BLaER1 treated with 17β-estradiol and CSF1 and Interleukin-3, amounts not matched to agents 10 nM and 100 nM (cell line): Measurements from ENCODE around the gene ASXL2.

Experiments
- H3K27ac ChIP-seq, 11 experiments: shearing (Covaris generic); formaldehyde crosslinking; 2 replicates each; pipeline ENCODE4 v1.8.1; 2022
- H3K27me3 ChIP-seq, 11 experiments: shearing (Covaris generic); formaldehyde crosslinking; 2 replicates each; pipeline ENCODE4 v1.8.1; 2022
- H3K36me3 ChIP-seq, 11 experiments: shearing (Covaris generic); formaldehyde crosslinking; 2 replicates each; pipeline ENCODE4 v1.8.1; 2022
- H3K4me1 ChIP-seq, 10 experiments: shearing (Covaris generic); formaldehyde crosslinking; 2 replicates each; pipeline ENCODE4 v1.8.1; 2022
- H3K4me2 ChIP-seq, 11 experiments: shearing (Covaris generic); formaldehyde crosslinking; 2 replicates each; pipeline ENCODE4 v1.8.1; 2022
- H3K4me3 ChIP-seq, 10 experiments: shearing (Covaris generic); formaldehyde crosslinking; 2 replicates each; pipeline ENCODE4 v1.8.1; 2022
- H3K9ac ChIP-seq, 11 experiments: shearing (Covaris generic); formaldehyde crosslinking; 2 replicates each; pipeline ENCODE4 v1.8.1; 2022
- H3K9me3 ChIP-seq, 11 experiments: shearing (Covaris generic); formaldehyde crosslinking; replicated peaks in 1 of 11; 2 replicates each; pipeline ENCODE4 v1.8.1; 2022
- H4K20me1 ChIP-seq, 11 experiments: shearing (Covaris generic); formaldehyde crosslinking; 2 replicates each; pipeline ENCODE4 v1.8.1; 2022
- Cebpa-rat ChIP-seq, 11 experiments: shearing (Covaris generic); IDR thresholded peaks; 2 replicates each; pipeline ENCODE4 v1.8.1; 2022

Gene ASXL2

DNA sequence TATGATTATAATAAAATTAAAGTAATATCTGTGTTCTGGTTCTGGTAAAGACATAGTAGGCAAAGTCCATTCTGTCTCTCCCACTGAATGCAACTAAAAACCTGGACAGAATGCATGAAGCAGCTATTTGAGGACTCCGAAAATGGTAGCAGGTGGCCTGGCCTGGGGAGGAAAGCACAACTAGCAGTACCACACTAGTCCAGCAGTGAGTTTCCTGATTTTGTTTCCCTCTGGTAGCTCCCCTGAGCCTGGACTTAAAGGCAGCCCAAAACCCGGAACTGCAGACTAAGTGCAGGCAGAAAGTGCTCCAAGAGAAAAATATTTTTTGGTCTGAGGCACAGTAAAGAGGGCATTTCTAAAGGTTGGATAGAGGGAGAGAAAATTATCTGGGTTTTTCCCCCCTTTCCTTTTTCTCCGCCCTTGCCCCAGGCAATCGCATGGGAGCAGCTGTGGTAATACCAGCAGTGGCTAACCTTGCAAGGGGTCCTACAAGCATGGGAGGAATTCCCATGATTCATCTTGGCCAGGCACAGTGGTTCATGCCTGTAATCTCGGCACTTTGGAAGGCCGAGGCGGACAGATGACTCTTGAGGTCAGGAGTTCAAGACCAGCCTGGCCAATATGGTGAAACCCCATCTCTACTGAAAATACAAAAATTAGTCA is 32.3 kb downstream of the ASXL2 start:
- H3K9ac ChIP-seq = no peak overlapping the region
- no peak for TF ChIP-seq Cebpa-rat (IDR thresholded peaks at IDR 0.05)

DNA sequence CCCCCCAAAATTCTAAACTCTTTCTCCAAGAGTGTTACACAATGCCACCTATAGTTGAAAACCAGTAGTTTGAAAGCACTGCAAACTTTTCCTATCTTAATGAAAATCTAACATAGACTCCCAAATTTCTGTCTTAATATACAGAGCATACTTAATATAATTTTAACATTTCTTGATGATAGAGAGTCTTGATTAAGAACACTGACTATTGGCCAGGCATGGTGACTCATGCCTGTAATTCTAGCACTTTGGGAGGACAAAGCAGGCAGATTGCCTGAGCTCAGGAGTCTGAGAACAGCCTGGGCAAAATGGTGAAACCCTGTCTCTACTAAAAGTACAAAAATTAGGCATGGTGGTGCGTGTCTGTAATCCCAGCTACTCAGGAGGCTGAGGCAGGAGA is 34.2 kb downstream of the ASXL2 start:
- peaks cover 0 to 15% (median 5%) of the 10 kb centered on the region in 11 experiments; a peak in 10 of 22 replicates for H3K9me3 ChIP-seq
- peaks cover 52 to 96% (median 78%) of the 10 kb centered on the region in 11 experiments for H3K36me3 ChIP-seq
- no peak for TF ChIP-seq Cebpa-rat (IDR thresholded peaks at IDR 0.05)
- no peak overlapping the region for H3K9ac ChIP-seq
- peaks cover 0 to 6% (median 0%) of the 10 kb centered on the region in 10 experiments; a peak in 2 of 20 replicates for H3K4me1 ChIP-seq
- no peak overlapping the region for H3K27ac ChIP-seq
- no peak overlapping the region for H3K4me2 ChIP-seq
- H3K27me3 ChIP-seq = no peaks in the 10 kb centered on the region
- peaks cover 0 to 87% (median 35%) of the 10 kb centered on the region in 11 experiments; a peak in 17 of 22 replicates for H4K20me1 ChIP-seq
- no peak overlapping the region for H3K4me3 ChIP-seq

More for the DNA sequence above, 32.3 kb downstream of the ASXL2 start:
- peaks cover 0 to 15% (median 5%) of the 10 kb centered on the region in 11 experiments; a peak in 10 of 22 replicates for H3K9me3 ChIP-seq
- H3K4me2 ChIP-seq = no peak overlapping the region
- peaks cover 0 to 86% (median 31%) of the 10 kb centered on the region in 11 experiments; a peak in 17 of 22 replicates for H4K20me1 ChIP-seq
- no peak overlapping the region for H3K27ac ChIP-seq
- H3K36me3 ChIP-seq = peaks cover 44 to 83% (median 71%) of the 10 kb centered on the region in 11 experiments
- H3K4me3 ChIP-seq = no peak overlapping the region
- no peaks in the 10 kb centered on the region for H3K27me3 ChIP-seq
- peaks cover 4 to 13% (median 5%) of the 10 kb centered on the region in 10 experiments; a peak in 16 of 20 replicates for H3K4me1 ChIP-seq

DNA sequence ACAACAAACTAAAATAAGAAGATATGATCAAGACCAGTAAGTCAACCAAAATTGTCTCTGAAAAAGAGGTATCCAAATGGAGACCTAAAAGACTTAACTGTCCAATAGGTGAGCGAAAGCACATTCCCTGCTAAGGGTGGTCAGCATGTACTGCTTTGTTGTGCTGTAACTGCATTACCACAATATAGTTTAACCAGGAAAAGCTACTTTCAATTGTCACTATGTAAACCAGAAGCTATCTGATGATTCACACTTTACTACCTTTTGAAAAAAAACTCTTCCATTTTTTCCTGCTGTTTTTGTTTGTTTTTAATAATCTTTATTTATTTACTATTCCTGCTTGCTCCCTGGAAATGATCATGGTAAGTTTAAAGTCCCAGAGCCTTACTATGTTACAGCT is 36.1 kb downstream of the ASXL2 start:
- no peak for TF ChIP-seq Cebpa-rat (IDR thresholded peaks at IDR 0.05)
- H3K9me3 ChIP-seq = peaks cover 0 to 3% (median 0%) of the 10 kb centered on the region in 11 experiments; a peak in 8 of 22 replicates
- H3K27ac ChIP-seq = no peak overlapping the region
- peaks cover 6 to 90% (median 49%) of the 10 kb centered on the region in 11 experiments; a peak in 18 of 22 replicates for H4K20me1 ChIP-seq
- H3K9ac ChIP-seq = no peak overlapping the region
- H3K4me3 ChIP-seq = no peak overlapping the region
- peaks cover 59 to 98% (median 81%) of the 10 kb centered on the region in 11 experiments for H3K36me3 ChIP-seq
- peaks cover 0 to 6% (median 0%) of the 10 kb centered on the region in 10 experiments; a peak in 2 of 20 replicates for H3K4me1 ChIP-seq
- H3K27me3 ChIP-seq = no peaks in the 10 kb centered on the region
- no peak overlapping the region for H3K4me2 ChIP-seq

DNA sequence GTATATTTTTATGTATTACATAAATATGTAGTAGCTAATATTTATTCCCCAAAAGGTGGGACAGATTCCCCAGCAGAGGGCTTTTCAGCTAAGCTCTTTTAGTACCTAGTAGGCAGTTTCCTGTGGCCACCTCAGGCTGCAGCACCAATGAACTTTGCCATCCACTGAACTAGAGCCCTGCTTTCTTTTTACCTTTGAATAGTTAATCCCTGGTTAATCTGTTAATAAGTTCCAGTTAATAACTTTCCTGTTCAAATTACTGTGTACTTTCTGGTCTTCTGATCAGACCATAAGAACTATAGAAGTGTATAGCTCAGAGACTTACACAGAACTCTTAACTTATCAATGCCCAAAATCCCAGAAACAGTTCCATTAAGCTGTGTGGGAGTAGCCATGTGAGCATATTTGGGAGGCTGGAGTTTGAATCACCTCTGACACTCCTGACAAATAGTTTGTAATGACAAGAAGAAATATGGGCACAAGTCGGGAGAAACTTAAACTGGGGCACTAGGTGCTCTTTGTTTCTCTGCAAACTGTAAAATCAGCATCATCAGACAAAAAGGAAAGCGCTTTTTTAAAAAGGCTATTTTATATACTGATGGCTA is 40.0 kb downstream of the ASXL2 start:
- Histone ChIP-seq H3K4me1 (no peaks in the 10 kb centered on the region), H3K9me3 (peaks cover 15 to 20% (median 18%) of the 10 kb centered on the region in 11 experiments), H3K27me3 (no peaks in the 10 kb centered on the region), H3K27ac (no peak overlapping the region), H4K20me1 (peaks cover 0 to 85% (median 36%) of the 10 kb centered on the region in 11 experiments; a peak in 17 of 22 replicates), H3K4me3 (no peak overlapping the region), H3K36me3 (peaks cover 62 to 98% (median 74%) of the 10 kb centered on the region in 11 experiments), H3K9ac (no peak overlapping the region), H3K4me2 (no peak overlapping the region)
- TF ChIP-seq Cebpa-rat (IDR thresholded peaks at IDR 0.05) = no peak

DNA sequence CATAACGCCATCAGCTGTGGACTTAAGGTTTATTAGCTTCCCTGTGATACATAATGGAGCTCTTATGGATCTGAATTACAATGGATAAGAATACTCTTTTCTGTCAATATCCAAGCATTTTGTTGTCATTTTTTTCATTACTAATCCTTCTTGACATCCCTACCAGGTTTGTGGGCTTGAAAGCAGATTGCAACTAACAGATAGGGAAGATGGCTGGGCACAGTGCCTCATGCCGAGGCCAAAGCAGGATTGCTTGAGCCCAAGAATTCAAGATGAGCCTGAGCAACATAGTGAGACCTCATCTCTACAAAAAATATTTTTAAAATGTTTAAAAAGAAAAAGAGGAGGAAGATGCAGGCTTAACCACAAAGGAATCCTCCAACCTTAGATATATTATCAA is 42.4 kb downstream of the ASXL2 start:
- Histone ChIP-seq H4K20me1 (peaks cover 0 to 93% (median 29%) of the 10 kb centered on the region in 11 experiments; a peak in 17 of 22 replicates), H3K4me2 (no peak overlapping the region), H3K27me3 (no peaks in the 10 kb centered on the region), H3K4me3 (no peak overlapping the region), H3K4me1 (peaks cover 0 to 9% (median 0%) of the 10 kb centered on the region in 10 experiments; a peak in 1 of 20 replicates), H3K9me3 (peaks cover 24 to 43% (median 39%) of the 10 kb centered on the region in 11 experiments), H3K36me3 (peaks cover 58 to 98% (median 74%) of the 10 kb centered on the region in 11 experiments), H3K27ac (no peak overlapping the region), H3K9ac (no peak overlapping the region)
- no peak for TF ChIP-seq Cebpa-rat (IDR thresholded peaks at IDR 0.05)

DNA sequence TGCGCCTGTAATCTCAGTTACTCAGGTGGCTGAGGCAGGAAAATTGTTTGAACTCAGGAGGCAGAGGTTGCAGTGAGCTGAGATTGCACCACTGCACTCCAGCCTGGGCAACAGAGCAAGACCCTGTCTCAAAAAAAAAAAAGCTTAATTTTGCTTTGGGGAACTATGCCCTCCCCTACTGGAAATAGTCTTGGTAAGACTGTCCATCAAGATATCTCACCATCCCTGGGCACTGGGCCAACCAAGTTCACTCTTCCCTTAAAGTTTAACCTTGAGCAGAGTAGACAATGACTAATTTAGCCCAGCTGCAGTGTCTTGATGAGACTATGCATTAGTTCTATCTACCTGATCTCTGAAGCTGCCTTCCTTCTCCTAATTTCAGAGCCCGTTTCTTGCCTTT is 44.7 kb downstream of the ASXL2 start:
- Histone ChIP-seq H3K4me3 (no peak overlapping the region), H3K36me3 (peaks cover 53 to 92% (median 73%) of the 10 kb centered on the region in 11 experiments), H3K9me3 (peaks cover 24 to 48% (median 42%) of the 10 kb centered on the region in 11 experiments), H4K20me1 (peaks cover 0 to 94% (median 26%) of the 10 kb centered on the region in 11 experiments; a peak in 16 of 22 replicates), H3K9ac (no peak overlapping the region), H3K4me2 (no peak overlapping the region), H3K27me3 (no peaks in the 10 kb centered on the region), H3K4me1 (peaks cover 0 to 9% (median 0%) of the 10 kb centered on the region in 10 experiments; a peak in 1 of 20 replicates), H3K27ac (no peak overlapping the region)
- TF ChIP-seq Cebpa-rat (IDR thresholded peaks at IDR 0.05) = no peak

DNA sequence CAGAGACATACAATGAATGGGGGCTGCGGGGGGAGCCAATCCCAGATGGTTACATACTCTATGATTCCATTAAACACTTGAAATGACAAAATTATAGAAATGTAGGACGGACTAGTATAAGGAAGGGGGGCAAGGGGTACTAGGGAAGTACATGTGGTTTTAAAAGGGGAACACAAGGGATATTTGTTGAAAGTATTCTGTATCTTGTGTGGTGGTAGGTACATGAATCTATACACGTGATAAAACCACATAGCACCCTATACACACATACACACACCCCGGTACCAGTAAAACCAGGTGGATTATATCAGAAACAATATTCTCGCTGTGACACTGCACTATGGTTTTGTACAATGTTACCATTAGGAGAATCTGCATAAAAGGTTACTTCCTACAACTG is 45.4 kb downstream of the ASXL2 start:
- no peak overlapping the region for H3K27ac ChIP-seq
- H4K20me1 ChIP-seq = peaks cover 0 to 94% (median 22%) of the 10 kb centered on the region in 11 experiments; a peak in 16 of 22 replicates
- H3K4me2 ChIP-seq = no peak overlapping the region
- peaks cover 24 to 48% (median 42%) of the 10 kb centered on the region in 11 experiments for H3K9me3 ChIP-seq
- no peak overlapping the region for H3K9ac ChIP-seq
- no peak for TF ChIP-seq Cebpa-rat (IDR thresholded peaks at IDR 0.05)
- peaks cover 53 to 92% (median 72%) of the 10 kb centered on the region in 11 experiments for H3K36me3 ChIP-seq
- no peaks in the 10 kb centered on the region for H3K27me3 ChIP-seq
- H3K4me1 ChIP-seq = peaks cover 0 to 9% (median 0%) of the 10 kb centered on the region in 10 experiments; a peak in 1 of 20 replicates
- H3K4me3 ChIP-seq = 0 out of 20 replicates have a peak overlapping the region, but pooled peaks of 2 of the 10 experiments have one; percentile 15 to 30

DNA sequence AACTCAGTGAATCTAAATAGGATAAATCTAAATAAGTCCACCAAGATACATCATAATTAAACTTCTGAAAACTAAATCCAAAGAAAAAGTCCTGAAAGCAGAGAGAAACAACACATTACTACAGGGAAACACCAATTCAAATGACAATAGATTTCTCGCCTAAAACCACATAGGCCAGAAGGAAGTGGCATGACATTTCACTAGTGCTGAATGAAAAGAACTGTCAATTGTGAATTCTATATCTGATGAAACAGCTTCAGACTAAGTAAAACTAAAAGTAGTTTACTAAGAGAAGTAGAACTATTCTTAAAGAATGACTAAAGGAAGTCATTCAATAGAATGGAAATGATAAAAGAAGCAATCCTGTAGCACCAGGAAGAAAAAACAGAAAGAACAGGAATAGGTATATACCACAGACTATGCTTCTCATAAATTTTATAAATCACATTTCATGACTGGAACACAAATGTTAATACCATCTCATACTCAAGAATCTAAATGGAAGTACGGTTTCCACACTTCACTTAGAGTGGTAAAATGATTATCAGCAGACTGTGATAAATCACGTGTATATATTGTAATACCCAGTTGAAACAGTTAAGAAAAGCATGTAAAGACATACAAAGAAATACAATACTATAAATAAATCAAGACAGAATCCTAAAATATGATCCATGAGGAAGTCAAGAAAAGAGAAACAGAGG is 46.4 kb downstream of the ASXL2 start:
- Histone ChIP-seq H3K4me3 (no peak overlapping the region), H4K20me1 (peaks cover 0 to 93% (median 15%) of the 10 kb centered on the region in 11 experiments; a peak in 12 of 22 replicates), H3K4me1 (peaks cover 0 to 9% (median 0%) of the 10 kb centered on the region in 10 experiments; a peak in 1 of 20 replicates), H3K9me3 (peaks cover 24 to 48% (median 42%) of the 10 kb centered on the region in 11 experiments), H3K27me3 (no peaks in the 10 kb centered on the region), H3K4me2 (no peak overlapping the region), H3K9ac (no peak overlapping the region), H3K27ac (no peak overlapping the region), H3K36me3 (peaks cover 43 to 86% (median 68%) of the 10 kb centered on the region in 11 experiments)
- no peak for TF ChIP-seq Cebpa-rat (IDR thresholded peaks at IDR 0.05)
